GM19025 (cell line): ENCODE data around the gene PLA2G4E.

Source experiments
- ATAC-seq: cut with Tn5 transposase; IDR thresholded peaks from one replicate; pipeline ENCODE4 v1.9.1; 2021; ENCODE audit warnings: mild to moderate bottlenecking, low read depth, moderate library complexity; ENCODE audit not compliant: unreplicated experiment

PLA2G4E gene

GRCh38 chr15:42053010-42053409, 32.2 kb upstream of the PLA2G4E start:
- ATAC-seq = no peak

- ATAC-seq = no peak
Measured at GRCh38 chr15:42050484-42051255, 29.8 kb upstream of the PLA2G4E start.

- no peak for ATAC-seq
Measured at GRCh38 chr15:42048821-42049200, 28.0 kb upstream of the PLA2G4E start.

DNA sequence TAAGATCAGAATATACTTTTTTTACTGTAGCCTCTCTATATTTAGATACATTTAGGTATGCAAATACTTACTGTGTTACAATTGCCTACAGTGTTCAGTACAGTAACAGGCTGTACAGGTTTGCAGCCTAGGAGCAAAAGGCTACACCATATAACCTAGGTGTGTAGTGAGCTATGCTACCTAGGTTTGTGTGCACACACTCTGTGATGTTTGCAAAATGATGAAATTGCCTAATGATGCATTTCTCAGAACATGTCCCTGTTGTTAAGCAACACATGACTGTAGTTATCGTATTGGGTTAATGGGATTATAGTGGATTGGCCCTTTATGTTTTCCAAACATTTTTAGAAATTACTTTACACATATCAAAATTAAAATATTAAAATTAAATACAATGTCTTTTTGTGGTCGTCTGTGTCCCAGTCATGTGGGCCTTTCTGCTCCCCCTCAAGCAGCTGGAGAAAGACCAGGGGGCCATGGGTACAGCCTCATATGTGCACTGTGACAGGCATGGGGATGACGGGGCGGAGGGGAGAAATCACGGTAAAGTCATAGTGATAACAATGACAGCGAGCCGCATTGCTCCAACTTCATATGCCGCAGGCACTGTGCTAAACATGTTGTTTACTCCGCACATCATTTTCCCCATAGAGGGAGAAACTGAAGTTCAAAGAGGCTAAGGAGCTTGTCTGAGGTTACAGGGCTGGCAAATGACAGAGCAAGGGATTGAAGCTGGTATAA, 27.4 kb upstream of the PLA2G4E start:
- no peak for ATAC-seq

DNA sequence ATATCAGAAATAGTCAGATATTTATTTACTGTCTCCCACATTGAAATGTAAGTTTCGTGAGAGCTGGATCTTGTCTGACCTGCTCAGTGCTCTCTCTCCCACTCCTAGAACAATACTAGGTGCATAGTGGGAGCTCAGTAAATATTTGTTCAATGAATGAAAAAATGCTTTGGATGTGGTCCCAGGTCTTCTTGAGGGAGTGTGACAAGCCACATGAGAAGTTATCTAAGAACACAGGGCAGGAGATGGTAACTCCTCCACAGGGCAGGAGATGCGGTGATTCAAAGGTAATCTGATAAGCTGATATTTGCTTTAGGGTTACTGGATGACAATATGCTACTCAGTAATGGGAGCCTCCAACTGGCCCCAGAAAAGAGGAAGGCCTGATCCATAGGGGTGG, 25.8 kb upstream of the PLA2G4E start:
- no peak for ATAC-seq

DNA sequence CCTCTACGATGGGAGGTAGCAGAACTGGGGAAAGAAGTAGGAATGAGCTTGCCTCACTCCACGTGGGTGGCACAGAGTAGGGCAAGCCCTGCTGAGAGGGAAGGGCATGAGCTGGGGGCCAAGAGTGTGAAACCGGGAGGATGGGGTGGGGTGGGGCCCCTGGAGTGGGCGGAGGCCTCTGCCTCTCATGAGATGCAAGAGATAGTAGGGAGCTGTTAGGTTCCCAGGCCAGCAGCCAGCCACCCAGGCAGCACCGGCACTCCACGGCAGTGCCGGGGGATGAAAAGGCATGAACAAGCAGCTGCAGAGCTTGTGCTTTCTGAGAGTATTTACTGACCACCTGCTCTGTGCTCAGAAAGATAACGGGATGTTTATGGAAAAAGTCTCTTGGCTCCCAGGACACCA, 24.4 kb upstream of the PLA2G4E start:
- no peak for ATAC-seq

GRCh38 chr15:42042602-42043400, 22.0 kb upstream of the PLA2G4E start:
- ATAC-seq = no peak

- no peak for ATAC-seq
Measured at GRCh38 chr15:42038401-42038800, 17.6 kb upstream of the PLA2G4E start.

GRCh38 chr15:42037656-42038055, 16.8 kb upstream of the PLA2G4E start:
- ATAC-seq = no peak

DNA sequence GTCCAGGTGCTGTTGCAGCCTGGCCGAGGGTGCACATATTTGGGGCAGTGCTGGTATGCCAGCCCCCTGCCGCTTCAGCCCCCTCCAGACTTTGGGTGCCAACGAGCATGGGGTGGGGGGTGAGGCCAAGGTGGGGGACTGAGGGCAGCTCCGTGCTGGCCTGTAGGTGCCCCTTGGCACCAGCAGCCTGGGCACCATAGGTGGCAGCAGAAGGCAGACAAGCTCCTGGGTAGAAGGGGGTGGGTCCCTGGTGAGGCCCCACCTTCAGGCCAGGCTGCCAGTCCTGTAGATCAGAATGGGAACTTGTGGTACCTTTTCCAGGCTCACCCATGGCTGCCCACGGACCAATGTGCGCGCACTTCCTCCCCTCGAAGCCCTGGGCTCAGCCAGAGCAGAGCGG, 16.1 kb upstream of the PLA2G4E start:
- ATAC-seq = no peak

DNA sequence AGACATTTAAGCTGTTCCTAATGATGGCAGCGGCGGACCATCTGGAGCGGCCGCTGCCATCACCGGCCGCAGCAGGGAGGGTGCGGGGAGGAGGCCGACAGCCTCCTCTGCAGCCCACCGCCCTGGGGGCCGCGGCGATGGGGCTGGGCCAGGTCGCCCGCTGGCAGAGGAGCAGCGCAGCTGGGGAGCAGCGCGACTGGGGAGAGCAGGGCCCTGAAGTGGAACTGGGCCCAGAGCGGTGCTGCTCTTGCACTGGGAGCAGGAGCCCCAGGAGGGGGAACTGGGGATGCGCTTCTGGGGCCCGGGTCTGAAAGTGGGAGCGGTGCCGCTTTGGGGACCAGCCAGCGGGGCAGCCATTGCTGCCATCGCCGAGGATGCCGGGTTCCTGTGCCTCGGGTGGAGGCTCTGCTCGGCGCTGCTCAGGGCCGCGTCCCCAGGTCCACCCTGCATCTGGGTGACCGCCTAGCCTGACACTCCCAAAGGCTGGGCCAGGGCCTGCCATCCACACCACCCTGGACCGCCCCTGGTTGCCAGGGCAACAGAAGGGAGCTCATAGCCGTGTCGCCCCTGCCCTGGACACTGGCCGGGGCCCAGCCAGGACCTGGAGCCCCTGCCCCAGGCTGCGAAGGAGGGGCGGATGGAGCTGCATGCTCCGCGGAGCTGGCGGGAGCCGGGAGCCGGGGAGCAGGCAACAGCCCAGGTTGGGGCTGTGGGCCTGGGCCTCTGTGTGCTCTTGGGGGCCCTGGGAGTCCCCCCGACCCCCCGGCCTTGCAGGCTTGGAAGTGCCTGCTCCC, 15.5 kb upstream of the PLA2G4E start:
- ATAC-seq = no peak

DNA sequence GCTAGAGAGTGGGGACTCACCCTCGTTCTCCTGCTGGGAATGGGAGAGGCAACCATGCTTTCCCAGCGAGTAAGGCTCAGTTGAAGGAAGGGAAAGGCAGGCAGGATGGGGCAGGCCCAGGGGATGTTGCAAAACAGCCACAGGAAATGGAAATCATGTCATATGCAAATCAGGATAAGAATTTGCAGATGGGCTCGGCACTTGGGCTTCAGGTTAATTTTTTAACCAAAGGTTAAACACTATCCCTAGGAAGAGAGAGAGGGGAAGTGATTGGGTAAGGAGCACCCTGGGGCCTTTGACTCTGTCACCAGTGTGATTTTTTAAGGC, 14.6 kb upstream of the PLA2G4E start:
- ATAC-seq = peak; percentile 67

DNA sequence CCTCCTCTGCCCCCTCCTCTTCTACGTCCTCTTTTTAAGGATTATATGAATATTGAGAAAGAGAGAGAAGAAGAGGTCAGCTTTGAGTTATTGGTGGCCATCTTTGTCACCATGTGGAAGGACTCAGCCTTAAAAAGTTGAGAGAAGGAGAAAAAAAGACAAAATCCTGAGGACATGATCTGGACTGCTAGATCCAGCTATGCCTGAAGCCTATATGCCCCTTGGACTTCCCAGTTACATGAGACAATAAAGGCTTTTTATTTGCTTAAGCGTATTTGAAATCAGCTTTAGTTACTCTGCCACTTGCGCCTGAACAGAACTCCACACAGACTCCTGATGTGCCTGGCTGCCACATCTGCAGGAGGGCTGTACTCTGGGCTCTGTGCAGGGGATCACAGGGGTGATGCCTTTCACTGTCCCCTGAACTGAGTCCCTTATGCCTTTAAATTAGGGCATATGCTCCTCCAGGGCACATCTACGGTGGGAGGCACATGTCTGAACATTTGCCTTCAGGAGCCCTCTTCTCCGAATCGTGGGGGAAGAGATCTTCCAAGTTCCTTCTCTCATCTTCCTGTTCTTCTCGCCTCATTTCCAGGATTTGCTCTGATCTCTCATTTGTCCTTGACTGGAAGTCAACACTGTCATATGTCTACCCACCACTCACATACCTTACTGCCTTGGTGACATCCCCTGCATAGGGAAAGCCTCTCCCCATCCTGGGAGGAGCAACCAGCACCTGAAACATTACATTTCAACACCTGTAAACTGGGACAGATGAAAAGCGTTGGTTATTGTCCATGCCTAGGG, 14.0 kb upstream of the PLA2G4E start:
- ATAC-seq = peak; percentile 7

- ATAC-seq = peak; percentile 46
Measured at GRCh38 chr15:42033214-42033873, 12.5 kb upstream of the PLA2G4E start.

DNA sequence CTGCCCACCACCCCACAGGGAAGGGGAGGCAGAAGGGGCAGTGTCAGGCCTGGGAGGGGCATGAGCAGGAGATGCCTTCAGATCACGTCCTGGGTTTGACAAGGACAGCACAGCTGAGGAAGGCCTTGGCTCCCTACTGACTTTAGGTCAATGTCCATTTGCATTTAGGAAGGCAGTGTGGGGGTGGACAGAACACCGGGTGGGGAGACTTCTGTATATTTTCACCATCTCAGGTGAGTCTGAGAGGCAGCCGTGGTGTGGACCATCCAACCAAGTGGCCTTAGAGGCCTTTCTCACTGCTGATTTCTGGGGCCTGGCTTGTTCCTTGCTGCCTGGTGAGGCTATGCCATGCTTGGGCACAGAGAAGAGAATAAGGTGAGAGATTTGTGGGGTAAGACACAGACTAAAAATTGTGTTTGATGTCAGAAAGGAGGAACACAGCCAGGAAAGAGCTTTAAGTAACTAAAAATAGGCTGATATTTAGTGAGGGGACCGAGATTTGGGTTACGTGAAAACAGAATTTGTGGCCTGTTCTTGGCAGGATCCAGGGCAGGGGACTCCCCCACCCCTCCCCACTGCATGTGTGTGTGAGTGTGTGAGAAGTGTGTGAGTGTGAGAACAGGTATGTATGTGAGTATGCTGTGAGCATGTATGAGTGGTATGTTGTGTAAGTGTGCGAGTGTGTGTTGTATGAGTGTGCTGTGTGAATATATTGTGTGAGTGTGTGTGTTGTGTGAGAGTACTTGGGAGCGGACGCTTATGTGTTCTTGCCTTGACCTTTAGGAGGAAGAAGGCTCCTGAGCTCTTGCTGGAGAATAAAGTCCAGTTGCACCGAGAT, 11.8 kb upstream of the PLA2G4E start:
- no peak for ATAC-seq

- no peak for ATAC-seq
Measured at GRCh38 chr15:42031198-42031915, 10.5 kb upstream of the PLA2G4E start.

- ATAC-seq = no peak
Measured at GRCh38 chr15:42027521-42027920, 6.7 kb upstream of the PLA2G4E start.

DNA sequence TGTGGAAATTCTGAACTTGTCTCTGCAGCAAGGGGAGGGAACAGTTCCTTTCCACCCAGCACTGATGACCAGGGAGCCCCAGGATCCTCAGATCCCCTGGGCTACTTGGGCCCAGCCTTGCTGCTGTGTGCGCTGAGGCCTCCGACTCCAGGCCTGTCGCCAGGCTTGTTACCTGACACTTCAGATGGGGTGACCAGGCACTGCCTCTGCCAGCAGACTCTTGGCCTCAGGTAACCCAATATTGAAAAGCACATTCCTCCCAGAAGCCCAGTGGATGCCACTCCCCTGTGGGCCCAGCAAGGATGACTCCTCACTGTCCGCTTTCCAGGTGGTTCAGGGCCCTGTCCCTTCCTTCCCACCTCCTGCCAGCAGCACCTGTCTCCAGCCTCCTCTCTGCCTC, 3.5 kb upstream of the PLA2G4E start:
- no peak for ATAC-seq
